HT1080 (cell line): Measurements from ENCODE around the gene KLHDC1. TPM values are rescaled to one million over a fixed set of nuclear protein-coding genes. Genes with fewer than 3 reads are reported as not detected.
"Not testable (repeated sequence)": the region's sequence is repeated elsewhere in the genome, so short reads cannot be mapped to it uniquely, and the experiment has no call there.

Experiments
- DNase-seq: peaks from one replicate; pipeline ENCODE4 v3.0.0-alpha.2; 2015; ENCODE audit warnings: low read depth
- small RNA-seq: library from RNA; depleted of rRNA; stranded (forward); fragments of <200 nt; gene quantifications from one replicate; pipeline ENCODE3, GENCODE V24; 2014
- total RNA-seq: library from RNA; depleted of rRNA; stranded (reverse); fragments of >200 nt; shearing (Covaris generic); gene quantifications from 2 replicates; pipeline ENCODE4 v1.2.3, GENCODE V29; 2014; rRNA removed

Gene KLHDC1
- total RNA-seq, 1 experiment from 2014 or later = not detected

DNA sequence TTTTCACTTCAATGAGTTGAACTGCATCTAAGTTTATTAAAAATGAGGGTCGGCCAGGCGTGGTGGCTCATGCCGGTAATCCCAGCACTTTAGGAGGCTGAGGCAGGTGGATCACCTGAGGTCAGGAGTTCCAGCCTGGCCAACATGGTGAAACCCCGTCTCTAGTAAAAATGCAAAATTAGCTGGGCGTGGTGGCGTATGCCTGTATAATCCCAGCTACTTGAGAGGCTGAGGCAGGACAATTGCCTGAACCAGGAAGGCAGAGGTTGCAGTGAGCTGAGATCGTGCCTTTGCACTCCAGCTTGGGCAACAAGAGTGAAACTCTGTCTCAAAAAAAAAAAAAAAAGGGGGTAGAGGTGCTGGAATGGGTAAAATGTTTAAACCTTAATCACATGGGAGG lies 88.1 kb downstream of the KLHDC1 start:
- not testable (repeated sequence) for DNase-seq

DNA sequence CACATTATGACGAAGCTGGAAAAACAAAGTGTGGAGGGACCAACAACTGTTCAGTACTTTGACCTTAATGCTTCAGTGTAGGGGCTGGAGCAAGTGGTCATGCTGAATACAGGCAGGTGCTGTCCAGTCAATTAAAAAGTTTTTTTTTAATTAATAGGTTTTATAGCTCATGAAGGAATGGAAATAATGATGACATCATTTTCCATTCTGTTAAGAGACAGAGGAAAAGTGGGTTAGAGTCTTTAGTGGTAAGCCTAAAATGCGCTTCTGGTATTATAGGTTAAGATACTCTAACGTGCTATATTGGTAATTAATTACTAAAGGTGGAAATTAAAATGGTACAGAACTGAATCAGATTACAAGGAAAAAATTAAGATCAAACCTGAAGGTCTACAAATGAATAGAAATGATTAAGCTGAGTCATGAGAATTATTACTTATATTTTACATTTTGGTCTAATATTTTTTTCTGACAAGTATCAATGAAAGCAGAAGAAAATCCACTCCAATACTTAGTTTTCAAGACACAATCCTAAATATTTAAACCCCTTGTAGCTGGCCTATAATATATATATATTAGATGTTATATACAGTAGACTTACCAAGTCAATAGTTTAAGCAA lies 90.6 kb downstream of the KLHDC1 start:
- DNase-seq = no peak

DNA sequence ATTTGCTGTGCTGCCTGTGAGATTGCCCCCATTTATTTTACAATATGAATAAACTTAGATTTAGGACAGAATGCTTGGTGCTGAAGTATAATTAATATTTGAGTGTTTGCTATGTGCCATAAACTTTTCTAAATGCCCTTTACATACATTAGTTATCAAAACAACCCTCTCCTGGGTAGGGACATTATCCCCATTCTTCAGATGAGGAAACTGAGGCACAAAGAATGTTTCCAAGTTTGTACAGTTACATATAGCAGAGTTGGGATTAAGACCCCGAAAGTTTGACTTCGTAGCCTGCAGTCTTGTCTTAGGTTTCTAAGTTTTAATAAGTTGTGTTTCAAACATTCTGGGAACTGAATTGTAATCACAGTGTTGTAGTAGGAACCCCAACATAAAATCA lies 93.4 kb downstream of the KLHDC1 start:
- DNase-seq = no peak

DNA sequence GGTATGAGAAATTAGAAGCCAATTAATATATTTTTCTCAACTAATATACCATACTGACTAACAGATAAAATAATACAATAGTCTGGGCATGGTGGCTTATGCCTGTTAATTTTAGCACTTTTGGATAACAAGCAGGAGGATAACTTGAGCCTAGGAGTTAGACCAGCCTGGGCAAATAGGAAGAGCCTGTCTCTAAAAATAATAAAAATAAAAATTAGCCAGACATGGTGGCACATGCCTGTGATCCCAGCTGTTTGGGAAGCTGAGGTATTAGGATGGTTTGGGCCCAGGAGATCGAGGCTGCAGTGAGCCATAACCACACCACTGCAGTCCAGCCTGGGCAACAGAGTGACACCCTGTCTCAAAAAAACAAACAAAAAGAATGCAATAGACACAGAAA lies 99.7 kb downstream of the KLHDC1 start:
- no peak for DNase-seq

DNA sequence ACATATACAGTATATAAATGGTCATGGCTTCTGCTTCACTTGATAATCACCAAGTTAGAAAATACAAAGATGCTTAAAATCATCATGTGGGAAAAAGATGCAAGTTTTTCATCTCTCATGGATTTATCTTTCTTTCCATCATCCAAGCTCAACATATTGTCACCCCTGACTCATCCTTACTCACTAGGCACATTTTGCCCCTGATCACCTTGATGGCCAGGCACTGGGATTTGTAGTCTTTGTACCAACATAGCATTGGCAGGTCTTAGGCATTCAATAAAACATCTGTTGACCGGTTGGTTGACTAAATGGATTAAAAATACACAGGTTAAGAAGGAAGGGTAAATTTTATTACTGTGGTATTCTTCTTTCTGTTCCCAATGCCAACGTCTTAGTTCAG lies 103.1 kb downstream of the KLHDC1 start:
- peak; percentile 7 for DNase-seq

Small RNA genes lying within 50 kb of the gene (small RNA-seq; reads per million reads assigned to genes)
- gene RNU6ATAC30P = not detected

Other genes with a start within 250 kb of the KLHDC1 start
- 2,458 and 5,147 TPM in 2 replicates for gene RPS29, start 106.7 kb upstream of the KLHDC1 start, total RNA-seq
- 58.8 and 67.1 TPM in 2 replicates for gene LRR1, start 94.2 kb upstream of the KLHDC1 start, total RNA-seq
- 283 and 317 TPM in 2 replicates for gene RPL36AL, start 72.5 kb upstream of the KLHDC1 start, total RNA-seq
- gene MGAT2, start 72.3 kb upstream of the KLHDC1 start, total RNA-seq = 93.9 and 97.1 TPM in 2 replicates
- gene DNAAF2, start 57.9 kb upstream of the KLHDC1 start, total RNA-seq = 26.1 and 26.6 TPM in 2 replicates
- 16.8 and 19.0 TPM in 2 replicates for gene POLE2, start 4.9 kb upstream of the KLHDC1 start, total RNA-seq
- 48.4 and 66.2 TPM in 2 replicates for gene KLHDC2, start 75.0 kb downstream of the KLHDC1 start, total RNA-seq
- 31.2 and 38.6 TPM in 2 replicates for gene NEMF, start 159.7 kb downstream of the KLHDC1 start, total RNA-seq
- gene ARF6, start 200.0 kb downstream of the KLHDC1 start, total RNA-seq = 65.4 and 119 TPM in 2 replicates